HCT116 (cell line): ENCODE results near the gene CFAP45. TPM values are rescaled to one million over a fixed set of nuclear protein-coding genes. Genes with fewer than 3 reads are reported as not detected.
A peak's percentile ranks its signal among the peaks of the same experiment; 100 is the strongest.

Experiments used
- ATAC-seq: fragments of 200-7000 bp; cut with Tn5 transposase; 2 replicates; pipeline ENCODE4 v1.9.1; 2020; ENCODE audit warnings: mild to moderate bottlenecking, moderate library complexity
- BruUV-seq: library from RNA; stranded (reverse); fragments of 400-500 nt; replicated peaks from 2 replicates; lab custom pipeline; 2021; lab: Mats Ljungman, UMichigan
- CTCF ChIA-PET: fragments of 300-600 bp; sonication (Branson Sonifier 250); formaldehyde crosslinking; loops from one replicate; lab custom pipeline; 2021; ENCODE audit warnings: antibody characterized with exemption; lab: Charles Lee
- POLR2A ChIA-PET: fragments of 300-600, 350-600 bp; sonication (Branson Sonifier 250); formaldehyde crosslinking; loops from one replicate; lab custom pipeline; 2021; ENCODE audit warnings: antibody characterized with exemption; lab: Charles Lee
- RAD21 ChIA-PET, 2 experiments: fragments of 300-600 bp; sonication (Branson Sonifier 250); formaldehyde crosslinking; loops; one replicate each; lab custom pipeline; 2023; ENCODE audit warnings: low total read pairs in 2 of 2; ENCODE audit not compliant: uncharacterized antibody in 2 of 2, unreplicated experiment in 2 of 2, low non-redundant PET in 1 of 2; lab: Charles Lee
- DNase-seq: peaks from one replicate; pipeline ENCODE4 v3.0.0-alpha.2; 2010; ENCODE audit warnings: low read depth, low spot score
- H2AFZ ChIP-seq: fragments of 200-600 bp; shearing (Covaris generic), sonication (generic); 2 replicates; pipeline ENCODE4 v1.6.1; 2017; ENCODE audit warnings: low read depth, mixed run types, mixed read lengths, antibody characterized with exemption, low read length; ENCODE audit not compliant: poor library complexity, severe bottlenecking
- H3K27ac ChIP-seq: 2 replicates; pipeline ENCODE4 v1.5.1; 2012; ENCODE audit warnings: low read depth, low read length
- H3K27me3 ChIP-seq: fragments of 200-600 bp; sonication (generic); 2 replicates; pipeline ENCODE4 v1.6.1; 2016; ENCODE audit warnings: mixed run types, low read length, mixed read lengths; ENCODE audit not compliant: insufficient read depth
- H3K36me3 ChIP-seq, 2 experiments: fragments of 200-500 bp in 1 of 2; fragments of 200-600 bp in 1 of 2; sonication (Bioruptor generic) in 1 of 2; sonication (generic) in 1 of 2; 2 replicates each; pipeline versions ENCODE4 v1.5.1 to v1.6.1; 2014 to 2016; ENCODE audit warnings: low read length in 2 of 2, inconsistent platforms in 1 of 2, mixed read lengths in 1 of 2, mixed run types in 1 of 2; ENCODE audit not compliant: insufficient read depth in 2 of 2, control insufficient read depth in 1 of 2
- H3K4me1 ChIP-seq, 2 experiments: fragments of 200-600 bp in 1 of 2; sonication (generic) in 1 of 2; 2 replicates each; pipeline versions ENCODE4 v1.5.1 to v1.6.1; 2012 to 2017; ENCODE audit warnings: low read length in 2 of 2, inconsistent platforms in 1 of 2, mild to moderate bottlenecking in 1 of 2, mixed read lengths in 1 of 2, mixed run types in 1 of 2, moderate library complexity in 1 of 2; ENCODE audit not compliant: insufficient read depth in 2 of 2, control insufficient read depth in 1 of 2
- H3K4me2 ChIP-seq: fragments of 200-600 bp; sonication (generic); 2 replicates; pipeline ENCODE4 v1.6.1; 2017; ENCODE audit warnings: mixed run types, low read length, mixed read lengths
- H3K4me3 ChIP-seq, 2 experiments: fragments of 200-600 bp in 1 of 2; sonication (generic) in 1 of 2; replicated peaks in 1 of 2; 2 replicates each; pipeline ENCODE4 v1.5.1; 2011 to 2016; ENCODE audit warnings: low read length in 2 of 2, control low read depth in 1 of 2, low read depth in 1 of 2, mild to moderate bottlenecking in 1 of 2, mixed read lengths in 1 of 2, mixed run types in 1 of 2
- H3K79me2 ChIP-seq: fragments of 200-600 bp; sonication (generic); 2 replicates; pipeline ENCODE4 v1.6.1; 2017; ENCODE audit warnings: mild to moderate bottlenecking, mixed run types, low read length, moderate library complexity, mixed read lengths; ENCODE audit not compliant: insufficient read depth
- H3K9ac ChIP-seq: fragments of 200-600 bp; sonication (generic); 2 replicates; pipeline ENCODE4 v1.6.1; 2016; ENCODE audit warnings: low read length, mixed read lengths
- H3K9me2 ChIP-seq: fragments of 200-600 bp; sonication (generic), shearing (Covaris generic); 2 replicates; pipeline ENCODE4 v1.6.1; 2017; ENCODE audit warnings: mixed run types, mild to moderate bottlenecking, moderate library complexity; ENCODE audit not compliant: insufficient read depth
- H3K9me3 ChIP-seq, 2 experiments: fragments of 200-500 bp in 1 of 2; fragments of 200-600 bp in 1 of 2; sonication (Bioruptor generic) in 1 of 2; sonication (generic) in 1 of 2; 2 replicates each; pipeline ENCODE4 v1.6.1; 2014 to 2017; ENCODE audit warnings: low read length in 2 of 2, mixed read lengths in 2 of 2, inconsistent platforms in 1 of 2, low read depth in 1 of 2, mild to moderate bottlenecking in 1 of 2, mixed run types in 1 of 2, moderate library complexity in 1 of 2; ENCODE audit not compliant: control insufficient read depth in 1 of 2, insufficient read depth in 1 of 2
- H4K20me1 ChIP-seq: fragments of 200-600 bp; sonication (generic), shearing (Covaris generic); 2 replicates; pipeline ENCODE4 v1.6.1; 2017; ENCODE audit warnings: mixed run types, mild to moderate bottlenecking, moderate library complexity; ENCODE audit not compliant: insufficient read depth
- CBX3 ChIP-seq: IDR thresholded peaks from 2 replicates; pipeline ENCODE4 v1.6.1; 2012; ENCODE audit warnings: low read depth
- CEBPB ChIP-seq: IDR thresholded peaks from 2 replicates; pipeline ENCODE4 v1.6.1; 2012; ENCODE audit warnings: low read depth
- EZH2 ChIP-seq: fragments of 200-600 bp; sonication (generic); IDR thresholded peaks from 2 replicates; pipeline ENCODE4 v1.6.1; 2017; ENCODE audit warnings: antibody characterized with exemption, mixed run types
- EZH2phosphoT487 ChIP-seq: fragments of 200-600 bp; IDR thresholded peaks from 2 replicates; pipeline ENCODE4 v1.6.1; 2018; ENCODE audit warnings: antibody characterized with exemption, borderline replicate concordance
- JUND ChIP-seq: IDR thresholded peaks from 2 replicates; pipeline ENCODE4 v1.6.1; 2012
- RAD21 ChIP-seq: IDR thresholded peaks from 2 replicates; pipeline ENCODE4 v1.6.1; 2012; ENCODE audit warnings: low read depth, mild to moderate bottlenecking
- REST ChIP-seq: IDR thresholded peaks from 2 replicates; pipeline ENCODE4 v1.6.1; 2012; ENCODE audit warnings: low read depth
- ZFX ChIP-seq: fragments of 450-650 bp; IDR thresholded peaks from 2 replicates; pipeline ENCODE4 v1.6.1; 2017
- intact Hi-C: fragments of 100-400 bp; cut with micrococcal nuclease; formaldehyde crosslinking; loops from 2 replicates; pipeline ENCODE4 v1.10.0; 2022
- total RNA-seq: library from RNA; stranded (reverse); gene quantifications from one replicate; pipeline ENCODE4 v1.2.1, GENCODE V29; 2021; ENCODE audit not compliant: unreplicated experiment
- TF ChIP-seq, protein P1 (sequence below): IDR thresholded peaks from 2 replicates; pipeline ENCODE4 v1.6.1; 2011; ENCODE audit warnings: mild to moderate bottlenecking, low read length, moderate library complexity; ENCODE audit not compliant: insufficient replicate concordance; ENCODE audit errors: extremely low read depth

Gene CFAP45
- total RNA-seq, 1 experiment from 2014 or later: 0.59 TPM

GRCh38 chr1:159870704-159871103, 29.3 kb downstream of the CFAP45 start:
- TF ChIP-seq REST: no peak
- no peak for TF ChIP-seq RAD21
- TF ChIP-seq CEBPB: no peak
- TF ChIP-seq CBX3: no peak
- no peak for TF ChIP-seq EZH2
- TF ChIP-seq, all 23 proteins: peak for 0
- Histone ChIP-seq H2AFZ (no peak overlapping the region), H3K9ac (no peak overlapping the region), H3K4me2 (no peak overlapping the region), H3K4me1 (peaks cover 29 to 57% of the 10 kb centered on the region in 2 experiments), H3K4me3 (no peak overlapping the region), H4K20me1 (no peaks in the 10 kb centered on the region), H3K9me3 (no peaks in the 10 kb centered on the region), H3K36me3 (no peaks in the 10 kb centered on the region), H3K27me3 (no peaks in the 10 kb centered on the region), H3K79me2 (no peaks in the 10 kb centered on the region), H3K9me2 (no peaks in the 10 kb centered on the region), H3K27ac (no peak overlapping the region)
- DNase-seq (no peak), ATAC-seq (no peak)
- ChIA-PET RAD21 (no interaction called here), CTCF (no interaction called here), POLR2A (no interaction called here)
- BruUV-seq: no TSS peak
- intact Hi-C loops: no loop called here

- BruUV-seq: no TSS peak
- Histone ChIP-seq H3K4me1 (peaks cover 29 to 57% of the 10 kb centered on the region in 2 experiments), H3K9me2 (no peaks in the 10 kb centered on the region), H3K9me3 (no peaks in the 10 kb centered on the region), H3K4me2 (peak overlapping the region; percentile 60), H3K36me3 (no peaks in the 10 kb centered on the region), H2AFZ (peak overlapping the region; percentile 19), H3K27me3 (no peaks in the 10 kb centered on the region), H3K79me2 (no peaks in the 10 kb centered on the region), H3K4me3 (peak overlapping the region in 1 of 2 experiments; percentile 24; a peak in 1 of 4 replicates), H4K20me1 (no peaks in the 10 kb centered on the region), H3K9ac (peak overlapping the region; percentile 27), H3K27ac (0 out of 2 replicates have a peak overlapping the region, but pooled peaks have one; percentile 6)
- DNase-seq (no peak), ATAC-seq (no peak)
- CTCF ChIA-PET: interaction anchor here (1.1 kb wide), 1 partner anchor 79 kb away, joined by 3 read pairs; no protein-coding TSS in a partner anchor
- TF ChIP-seq, protein P1, sequence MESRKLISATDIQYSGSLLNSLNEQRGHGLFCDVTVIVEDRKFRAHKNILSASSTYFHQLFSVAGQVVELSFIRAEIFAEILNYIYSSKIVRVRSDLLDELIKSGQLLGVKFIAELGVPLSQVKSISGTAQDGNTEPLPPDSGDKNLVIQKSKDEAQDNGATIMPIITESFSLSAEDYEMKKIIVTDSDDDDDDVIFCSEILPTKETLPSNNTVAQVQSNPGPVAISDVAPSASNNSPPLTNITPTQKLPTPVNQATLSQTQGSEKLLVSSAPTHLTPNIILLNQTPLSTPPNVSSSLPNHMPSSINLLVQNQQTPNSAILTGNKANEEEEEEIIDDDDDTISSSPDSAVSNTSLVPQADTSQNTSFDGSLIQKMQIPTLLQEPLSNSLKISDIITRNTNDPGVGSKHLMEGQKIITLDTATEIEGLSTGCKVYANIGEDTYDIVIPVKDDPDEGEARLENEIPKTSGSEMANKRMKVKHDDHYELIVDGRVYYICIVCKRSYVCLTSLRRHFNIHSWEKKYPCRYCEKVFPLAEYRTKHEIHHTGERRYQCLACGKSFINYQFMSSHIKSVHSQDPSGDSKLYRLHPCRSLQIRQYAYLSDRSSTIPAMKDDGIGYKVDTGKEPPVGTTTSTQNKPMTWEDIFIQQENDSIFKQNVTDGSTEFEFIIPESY: no peak
- TF ChIP-seq JUND: no peak
- TF ChIP-seq EZH2phosphoT487: no peak
- TF ChIP-seq EZH2: no peak
- TF ChIP-seq RAD21: no peak
- TF ChIP-seq ZFX: no peak
- POLR2A ChIA-PET: interaction anchor here (1.3 to 1.5 kb wide), 2 partner anchors 14 to 20 kb away, joined by 3 to 5 read pairs; no protein-coding TSS in a partner anchor
- intact Hi-C loops: no loop called here
- RAD21 ChIA-PET: no interaction called here
Measured at GRCh38 chr1:159869607-159870006, 30.4 kb downstream of the CFAP45 start.
